DOHH2 (cell line): ENCODE measurements around the gene DFFA.

ENCODE experiments used
- H3F3A ChIP-seq: fragments of 200-600 bp; sonication (generic), shearing (Covaris generic); 2 replicates; pipeline ENCODE4 v1.6.0; 2016; ENCODE audit warnings: antibody characterized with exemption, mild to moderate bottlenecking; ENCODE audit not compliant: control insufficient read depth, insufficient read depth
- H3K27ac ChIP-seq: fragments of 200-600 bp; sonication (generic); 2 replicates; pipeline ENCODE4 v1.5.1; 2014; ENCODE audit warnings: low read depth, mild to moderate bottlenecking, low read length, moderate library complexity
- H3K27me3 ChIP-seq: fragments of 200-600 bp; sonication (generic); 2 replicates; pipeline ENCODE4 v1.6.1; 2014; ENCODE audit warnings: mild to moderate bottlenecking, low read length, mixed read lengths; ENCODE audit not compliant: control insufficient read depth
- H3K36me3 ChIP-seq: fragments of 200-600 bp; sonication (generic); 2 replicates; pipeline ENCODE4 v1.6.1; 2014; ENCODE audit warnings: mild to moderate bottlenecking, low read length, moderate library complexity, mixed read lengths; ENCODE audit not compliant: control insufficient read depth
- H3K4me1 ChIP-seq: fragments of 200-600 bp; sonication (generic); 2 replicates; pipeline ENCODE4 v1.6.1; 2014; ENCODE audit warnings: mild to moderate bottlenecking, low read length, mixed read lengths; ENCODE audit not compliant: control insufficient read depth
- H3K4me2 ChIP-seq: fragments of 200-600 bp; sonication (generic); 2 replicates; pipeline ENCODE4 v1.6.0; 2014; ENCODE audit warnings: mild to moderate bottlenecking, low read length, moderate library complexity
- H3K4me3 ChIP-seq: fragments of 200-600 bp; sonication (generic); 2 replicates; pipeline ENCODE4 v1.5.1; 2014; ENCODE audit warnings: mild to moderate bottlenecking, low read length, mixed read lengths
- H3K79me2 ChIP-seq: fragments of 200-600 bp; sonication (generic); 2 replicates; pipeline ENCODE4 v1.6.1; 2014; ENCODE audit warnings: mild to moderate bottlenecking, low read length, mixed read lengths; ENCODE audit not compliant: control insufficient read depth
- H3K9me2 ChIP-seq: fragments of 200-600 bp; sonication (generic); replicated peaks from 2 replicates; pipeline ENCODE4 v1.6.1; 2014; ENCODE audit warnings: mild to moderate bottlenecking, low read length, mixed read lengths; ENCODE audit not compliant: control insufficient read depth
- H3K9me3 ChIP-seq: fragments of 200-600 bp; sonication (generic); 2 replicates; pipeline ENCODE4 v1.6.1; 2014; ENCODE audit warnings: antibody characterized with exemption, low read length, mixed read lengths; ENCODE audit not compliant: control insufficient read depth, insufficient read depth
- H4K20me1 ChIP-seq: fragments of 200-600 bp; sonication (generic); 2 replicates; pipeline ENCODE4 v1.6.0; 2014; ENCODE audit warnings: low read depth, mild to moderate bottlenecking, antibody characterized with exemption, low read length, moderate library complexity; ENCODE audit not compliant: control insufficient read depth, insufficient read depth
- CTCF ChIP-seq: fragments of 200-600 bp; sonication (generic); IDR thresholded peaks from one replicate; pipeline ENCODE4 v1.5.1; 2014; ENCODE audit warnings: antibody characterized with exemption, mild to moderate bottlenecking, low read depth, low read length; ENCODE audit not compliant: poor library complexity, severe bottlenecking
- EZH2phosphoT487 ChIP-seq: fragments of 200-600 bp; sonication (generic); IDR thresholded peaks from 2 replicates; pipeline ENCODE4 v1.6.1; 2017; ENCODE audit warnings: borderline replicate concordance, mild to moderate bottlenecking, antibody characterized with exemption, low read length, moderate library complexity, mixed read lengths

DFFA gene, protein sequence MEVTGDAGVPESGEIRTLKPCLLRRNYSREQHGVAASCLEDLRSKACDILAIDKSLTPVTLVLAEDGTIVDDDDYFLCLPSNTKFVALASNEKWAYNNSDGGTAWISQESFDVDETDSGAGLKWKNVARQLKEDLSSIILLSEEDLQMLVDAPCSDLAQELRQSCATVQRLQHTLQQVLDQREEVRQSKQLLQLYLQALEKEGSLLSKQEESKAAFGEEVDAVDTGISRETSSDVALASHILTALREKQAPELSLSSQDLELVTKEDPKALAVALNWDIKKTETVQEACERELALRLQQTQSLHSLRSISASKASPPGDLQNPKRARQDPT

DNA sequence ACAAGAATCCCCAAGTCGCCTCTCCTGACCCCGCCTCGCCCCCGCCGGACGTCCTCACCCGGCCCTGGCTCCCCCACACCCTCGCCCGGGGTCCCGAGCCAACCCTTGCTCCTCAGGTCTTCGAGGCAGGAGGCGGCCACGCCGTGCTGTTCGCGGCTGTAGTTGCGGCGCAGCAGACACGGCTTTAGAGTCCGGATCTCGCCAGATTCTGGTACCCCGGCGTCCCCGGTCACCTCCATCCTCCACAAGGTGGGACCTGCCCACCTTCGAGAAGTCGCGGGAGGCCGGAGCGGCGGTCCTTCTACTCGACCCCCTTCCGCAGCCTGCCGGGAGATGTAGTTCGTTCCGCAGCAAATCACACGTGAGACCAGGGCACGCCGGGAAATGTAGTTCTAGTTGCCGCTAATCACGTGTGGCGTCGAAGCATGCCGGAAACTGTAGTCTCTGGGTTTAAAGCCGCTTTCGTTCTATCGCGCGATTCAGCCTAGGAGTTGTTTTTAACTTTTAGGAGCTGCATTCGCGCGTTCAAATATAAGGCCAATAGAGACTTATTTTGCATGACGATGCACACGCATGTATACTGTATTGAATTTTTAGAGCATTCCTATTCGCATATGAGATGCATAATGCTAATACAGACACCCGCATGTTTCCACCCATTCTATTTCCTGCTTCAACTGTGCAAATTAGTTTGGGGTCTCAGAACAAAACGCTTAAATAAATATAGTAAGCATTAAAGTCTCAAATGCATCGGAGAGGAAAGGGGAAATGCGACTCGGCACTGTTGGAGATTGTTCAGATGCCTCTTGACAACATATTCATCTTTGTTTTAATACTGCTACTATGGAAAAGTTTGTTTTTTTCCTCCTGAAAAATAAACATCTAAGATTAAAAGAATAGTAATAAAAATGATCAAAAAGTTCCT, at the start of gene DFFA:
DFFA (minus strand) TSS at position 310 of the 925 bp plus-strand sequence; CDS start at position 239, 71 bp downstream.
- H3K4me3 ChIP-seq = peak within 1 kb of the TSS; percentile 93
- no peaks in the 10 kb centered on the region for H3K9me2 ChIP-seq
- peaks cover 19% of the 10 kb centered on the region for H3F3A ChIP-seq
- H3K4me2 ChIP-seq = peak within 1 kb of the TSS; percentile 73
- H3K79me2 ChIP-seq = peaks cover 63% of the 10 kb centered on the region
- H3K4me1 ChIP-seq = peaks cover 37% of the 10 kb centered on the region
- TF ChIP-seq CTCF = no peak
- no peak for TF ChIP-seq EZH2phosphoT487
- peak within 1 kb of the TSS; percentile 95 for H3K27ac ChIP-seq
- H4K20me1 ChIP-seq = peaks cover 4% of the 10 kb centered on the region; the same call in 1 of the 2 replicates
- peaks cover 32% of the 10 kb centered on the region for H3K36me3 ChIP-seq
- no peaks in the 10 kb centered on the region for H3K27me3 ChIP-seq
- H3K9me3 ChIP-seq = no peaks in the 10 kb centered on the region

DNA sequence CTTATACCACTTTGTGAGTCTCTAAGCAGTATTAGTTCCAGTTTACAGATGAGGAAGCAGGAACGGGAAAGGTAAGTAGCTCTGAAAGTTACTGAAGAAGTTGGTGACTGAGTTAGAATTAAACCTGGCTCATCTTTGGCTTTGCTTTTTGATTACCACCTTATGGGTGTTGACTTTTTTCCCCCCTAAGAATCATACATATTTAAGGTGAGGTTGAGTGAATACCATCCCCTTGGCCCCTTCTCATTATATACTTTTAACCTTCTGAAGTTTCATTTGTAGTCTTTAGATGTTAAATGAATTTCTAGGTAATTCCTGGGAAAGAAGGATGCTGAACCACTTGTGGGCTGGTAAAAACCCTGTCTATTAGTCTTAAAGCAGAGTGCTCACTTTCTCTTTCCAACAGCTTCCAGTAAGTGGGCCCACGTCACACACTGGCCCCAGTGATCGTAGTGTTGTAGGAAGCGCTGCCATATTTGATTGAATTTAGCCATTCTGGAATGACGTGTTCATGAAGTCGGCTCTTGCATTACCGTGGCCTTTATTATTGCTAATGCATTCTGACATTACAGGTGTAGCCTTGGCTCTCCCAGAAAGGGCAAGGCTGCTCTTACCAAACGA, 49.3 kb upstream of the DFFA start:
- H4K20me1 ChIP-seq = 0 out of 2 replicates have a peak, but pooled peaks cover 7% of the 10 kb centered on the region
- no peaks in the 10 kb centered on the region for H3K27me3 ChIP-seq
- H3K79me2 ChIP-seq = peaks cover 26% of the 10 kb centered on the region
- H3K4me1 ChIP-seq = no peaks in the 10 kb centered on the region
- no peaks in the 10 kb centered on the region for H3F3A ChIP-seq
- no peaks in the 10 kb centered on the region for H3K36me3 ChIP-seq
- no peaks in the 10 kb centered on the region for H3K9me2 ChIP-seq
- H3K27ac ChIP-seq = no peak overlapping the region
- H3K9me3 ChIP-seq = no peaks in the 10 kb centered on the region
- no peak overlapping the region for H3K4me2 ChIP-seq
- TF ChIP-seq EZH2phosphoT487 (no peak), CTCF (no peak)
- no peak overlapping the region for H3K4me3 ChIP-seq

- Histone ChIP-seq H3K4me2 (no peak overlapping the region), H4K20me1 (0 out of 2 replicates have a peak, but pooled peaks cover 8% of the 10 kb centered on the region), H3K79me2 (peaks cover 28% of the 10 kb centered on the region)
Observed at GRCh38 chr1:10520952-10521351, 48.6 kb upstream of the DFFA start.

More at GRCh38 chr1:10520952-10521351, 48.6 kb upstream of the DFFA start:
- no peak for TF ChIP-seq EZH2phosphoT487
- no peak for TF ChIP-seq CTCF
- Histone ChIP-seq H3K27me3 (no peaks in the 10 kb centered on the region), H3K36me3 (no peaks in the 10 kb centered on the region), H3K9me2 (no peaks in the 10 kb centered on the region), H3K27ac (no peak overlapping the region), H3K4me3 (no peak overlapping the region), H3K9me3 (no peaks in the 10 kb centered on the region), H3F3A (no peaks in the 10 kb centered on the region), H3K4me1 (no peaks in the 10 kb centered on the region)
